HCT116 (cell line): ENCODE results near the gene NUMA1. TPM values are rescaled to one million over a fixed set of nuclear protein-coding genes. Genes with fewer than 3 reads are reported as not detected.

Source experiments
- ATAC-seq: fragments of 200-7000 bp; cut with Tn5 transposase; 2 replicates; pipeline ENCODE4 v1.9.1; 2020; ENCODE audit warnings: mild to moderate bottlenecking, moderate library complexity
- BruUV-seq: library from RNA; stranded (reverse); fragments of 400-500 nt; replicated peaks from 2 replicates; lab custom pipeline; 2021; lab: Mats Ljungman, UMichigan
- CTCF ChIA-PET: fragments of 300-600 bp; sonication (Branson Sonifier 250); formaldehyde crosslinking; loops from one replicate; lab custom pipeline; 2021; ENCODE audit warnings: antibody characterized with exemption; lab: Charles Lee
- POLR2A ChIA-PET: fragments of 300-600, 350-600 bp; sonication (Branson Sonifier 250); formaldehyde crosslinking; loops from one replicate; lab custom pipeline; 2021; ENCODE audit warnings: antibody characterized with exemption; lab: Charles Lee
- RAD21 ChIA-PET, 2 experiments: fragments of 300-600 bp; sonication (Branson Sonifier 250); formaldehyde crosslinking; loops; one replicate each; lab custom pipeline; 2023; ENCODE audit warnings: low total read pairs in 2 of 2; ENCODE audit not compliant: uncharacterized antibody in 2 of 2, unreplicated experiment in 2 of 2, low non-redundant PET in 1 of 2; lab: Charles Lee
- DNase-seq: peaks from one replicate; pipeline ENCODE4 v3.0.0-alpha.2; 2010; ENCODE audit warnings: low read depth, low spot score
- H2AFZ ChIP-seq: fragments of 200-600 bp; shearing (Covaris generic), sonication (generic); 2 replicates; pipeline ENCODE4 v1.6.1; 2017; ENCODE audit warnings: low read depth, mixed run types, mixed read lengths, antibody characterized with exemption, low read length; ENCODE audit not compliant: poor library complexity, severe bottlenecking
- H3K27ac ChIP-seq: 2 replicates; pipeline ENCODE4 v1.5.1; 2012; ENCODE audit warnings: low read depth, low read length
- H3K27me3 ChIP-seq: fragments of 200-600 bp; sonication (generic); 2 replicates; pipeline ENCODE4 v1.6.1; 2016; ENCODE audit warnings: mixed run types, low read length, mixed read lengths; ENCODE audit not compliant: insufficient read depth
- H3K36me3 ChIP-seq, 2 experiments: fragments of 200-500 bp in 1 of 2; fragments of 200-600 bp in 1 of 2; sonication (Bioruptor generic) in 1 of 2; sonication (generic) in 1 of 2; 2 replicates each; pipeline versions ENCODE4 v1.5.1 to v1.6.1; 2014 to 2016; ENCODE audit warnings: low read length in 2 of 2, inconsistent platforms in 1 of 2, mixed read lengths in 1 of 2, mixed run types in 1 of 2; ENCODE audit not compliant: insufficient read depth in 2 of 2, control insufficient read depth in 1 of 2
- H3K4me1 ChIP-seq, 2 experiments: fragments of 200-600 bp in 1 of 2; sonication (generic) in 1 of 2; 2 replicates each; pipeline versions ENCODE4 v1.5.1 to v1.6.1; 2012 to 2017; ENCODE audit warnings: low read length in 2 of 2, inconsistent platforms in 1 of 2, mild to moderate bottlenecking in 1 of 2, mixed read lengths in 1 of 2, mixed run types in 1 of 2, moderate library complexity in 1 of 2; ENCODE audit not compliant: insufficient read depth in 2 of 2, control insufficient read depth in 1 of 2
- H3K4me2 ChIP-seq: fragments of 200-600 bp; sonication (generic); 2 replicates; pipeline ENCODE4 v1.6.1; 2017; ENCODE audit warnings: mixed run types, low read length, mixed read lengths
- H3K4me3 ChIP-seq, 2 experiments: fragments of 200-600 bp in 1 of 2; sonication (generic) in 1 of 2; replicated peaks in 1 of 2; 2 replicates each; pipeline ENCODE4 v1.5.1; 2011 to 2016; ENCODE audit warnings: low read length in 2 of 2, control low read depth in 1 of 2, low read depth in 1 of 2, mild to moderate bottlenecking in 1 of 2, mixed read lengths in 1 of 2, mixed run types in 1 of 2
- H3K79me2 ChIP-seq: fragments of 200-600 bp; sonication (generic); 2 replicates; pipeline ENCODE4 v1.6.1; 2017; ENCODE audit warnings: mild to moderate bottlenecking, mixed run types, low read length, moderate library complexity, mixed read lengths; ENCODE audit not compliant: insufficient read depth
- H3K9ac ChIP-seq: fragments of 200-600 bp; sonication (generic); 2 replicates; pipeline ENCODE4 v1.6.1; 2016; ENCODE audit warnings: low read length, mixed read lengths
- H3K9me2 ChIP-seq: fragments of 200-600 bp; sonication (generic), shearing (Covaris generic); 2 replicates; pipeline ENCODE4 v1.6.1; 2017; ENCODE audit warnings: mixed run types, mild to moderate bottlenecking, moderate library complexity; ENCODE audit not compliant: insufficient read depth
- H3K9me3 ChIP-seq, 2 experiments: fragments of 200-500 bp in 1 of 2; fragments of 200-600 bp in 1 of 2; sonication (Bioruptor generic) in 1 of 2; sonication (generic) in 1 of 2; 2 replicates each; pipeline ENCODE4 v1.6.1; 2014 to 2017; ENCODE audit warnings: low read length in 2 of 2, mixed read lengths in 2 of 2, inconsistent platforms in 1 of 2, low read depth in 1 of 2, mild to moderate bottlenecking in 1 of 2, mixed run types in 1 of 2, moderate library complexity in 1 of 2; ENCODE audit not compliant: control insufficient read depth in 1 of 2, insufficient read depth in 1 of 2
- H4K20me1 ChIP-seq: fragments of 200-600 bp; sonication (generic), shearing (Covaris generic); 2 replicates; pipeline ENCODE4 v1.6.1; 2017; ENCODE audit warnings: mixed run types, mild to moderate bottlenecking, moderate library complexity; ENCODE audit not compliant: insufficient read depth
- CBX3 ChIP-seq: IDR thresholded peaks from 2 replicates; pipeline ENCODE4 v1.6.1; 2012; ENCODE audit warnings: low read depth
- ELF1 ChIP-seq: IDR thresholded peaks from 2 replicates; pipeline ENCODE4 v1.6.1; 2012; ENCODE audit warnings: low read depth, borderline replicate concordance
- EZH2 ChIP-seq: fragments of 200-600 bp; sonication (generic); IDR thresholded peaks from 2 replicates; pipeline ENCODE4 v1.6.1; 2017; ENCODE audit warnings: antibody characterized with exemption, mixed run types
- POLR2A ChIP-seq: IDR thresholded peaks from 2 replicates; pipeline ENCODE4 v1.7.0; 2011; ENCODE audit warnings: borderline replicate concordance; ENCODE audit not compliant: insufficient read depth, insufficient read length; ENCODE audit errors: extremely low read depth
- POLR2AphosphoS5 ChIP-seq: IDR thresholded peaks from 2 replicates; pipeline ENCODE4 v1.6.1; 2011; ENCODE audit warnings: mild to moderate bottlenecking, low read depth, low read length, moderate library complexity
- SIN3A ChIP-seq: IDR thresholded peaks from 2 replicates; pipeline ENCODE4 v1.6.1; 2012; ENCODE audit warnings: low read depth
- SRF ChIP-seq: IDR thresholded peaks from 2 replicates; pipeline ENCODE4 v1.6.1; 2012; ENCODE audit warnings: low read depth
- YY1 ChIP-seq: IDR thresholded peaks from 2 replicates; pipeline ENCODE4 v1.6.1; 2011; ENCODE audit warnings: low read length, low read depth, moderate library complexity, mild to moderate bottlenecking; ENCODE audit not compliant: insufficient replicate concordance; ENCODE audit errors: extremely low read depth
- ZFX ChIP-seq: fragments of 450-650 bp; IDR thresholded peaks from 2 replicates; pipeline ENCODE4 v1.6.1; 2017
- ZNF274 ChIP-seq: fragments of 200-500 bp; sonication (Bioruptor generic); IDR thresholded peaks from 2 replicates; pipeline ENCODE4 v1.6.1; 2014; ENCODE audit warnings: mild to moderate bottlenecking, low read depth, low read length, inconsistent platforms
- intact Hi-C: fragments of 100-400 bp; cut with micrococcal nuclease; formaldehyde crosslinking; loops from 2 replicates; pipeline ENCODE4 v1.10.0; 2022
- total RNA-seq: library from RNA; stranded (reverse); gene quantifications from one replicate; pipeline ENCODE4 v1.2.1, GENCODE V29; 2021; ENCODE audit not compliant: unreplicated experiment
- TF ChIP-seq, protein P1 (sequence below): IDR thresholded peaks from 2 replicates; pipeline ENCODE4 v1.6.1; 2012; ENCODE audit warnings: low read depth
- TF ChIP-seq, protein P2 (sequence below), 3 experiments: fragments of 200-600 bp in 1 of 3; sonication (generic) in 1 of 3; IDR thresholded peaks in 2 of 3; conservative IDR thresholded peaks in 1 of 3; 2 replicates each; pipeline ENCODE4 v1.5.1; 2012 to 2017; ENCODE audit warnings: low read depth in 2 of 3, low read length in 2 of 3, antibody characterized with exemption in 1 of 3, borderline replicate concordance in 1 of 3, control low read depth in 1 of 3, mild to moderate bottlenecking in 1 of 3, mixed read lengths in 1 of 3, mixed run types in 1 of 3, moderate library complexity in 1 of 3; ENCODE audit not compliant: insufficient read depth in 1 of 3

The NUMA1 gene
- total RNA-seq, 1 experiment from 2014 or later, result 133 TPM

DNA sequence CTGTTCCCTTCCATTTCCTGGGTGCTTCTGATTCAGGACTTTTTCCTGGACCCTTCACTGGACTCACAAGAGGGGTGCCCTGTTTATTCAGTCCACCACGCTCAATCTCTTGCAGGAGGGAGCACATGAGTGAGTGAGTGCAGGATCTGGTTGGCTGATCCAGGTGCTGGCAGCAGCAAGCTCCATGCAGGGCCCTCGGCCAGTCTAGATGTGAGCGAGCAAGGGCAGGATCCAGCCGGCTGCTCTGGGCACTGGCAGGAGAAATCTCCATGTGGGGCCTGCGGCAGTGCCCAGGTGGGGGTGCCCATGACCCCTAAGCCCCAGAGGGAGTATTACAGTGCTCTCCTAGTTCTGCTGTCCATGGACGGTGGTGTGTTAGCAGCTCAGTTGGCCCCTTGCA, 43.7 kb upstream of the NUMA1 start:
- ChIA-PET RAD21 (no interaction called here), CTCF (no interaction called here), POLR2A (no interaction called here)
- Histone ChIP-seq H3K79me2 (no peaks in the 10 kb centered on the region), H3K27me3 (no peaks in the 10 kb centered on the region), H3K27ac (no peak overlapping the region), H3K9me2 (no peaks in the 10 kb centered on the region), H3K9ac (no peak overlapping the region), H2AFZ (no peak overlapping the region), H4K20me1 (no peaks in the 10 kb centered on the region), H3K4me2 (no peak overlapping the region), H3K4me1 (no peaks in the 10 kb centered on the region), H3K4me3 (no peak overlapping the region), H3K36me3 (no peaks in the 10 kb centered on the region), H3K9me3 (peaks cover 9 to 18% of the 10 kb centered on the region in 2 experiments; a peak in 3 of 4 replicates)
- no peak for TF ChIP-seq POLR2AphosphoS5
- TF ChIP-seq SIN3A, result no peak
- TF ChIP-seq ZNF274, result no peak
- TF ChIP-seq SRF, result no peak
- no peak for TF ChIP-seq ELF1
- TF ChIP-seq, protein P1, sequence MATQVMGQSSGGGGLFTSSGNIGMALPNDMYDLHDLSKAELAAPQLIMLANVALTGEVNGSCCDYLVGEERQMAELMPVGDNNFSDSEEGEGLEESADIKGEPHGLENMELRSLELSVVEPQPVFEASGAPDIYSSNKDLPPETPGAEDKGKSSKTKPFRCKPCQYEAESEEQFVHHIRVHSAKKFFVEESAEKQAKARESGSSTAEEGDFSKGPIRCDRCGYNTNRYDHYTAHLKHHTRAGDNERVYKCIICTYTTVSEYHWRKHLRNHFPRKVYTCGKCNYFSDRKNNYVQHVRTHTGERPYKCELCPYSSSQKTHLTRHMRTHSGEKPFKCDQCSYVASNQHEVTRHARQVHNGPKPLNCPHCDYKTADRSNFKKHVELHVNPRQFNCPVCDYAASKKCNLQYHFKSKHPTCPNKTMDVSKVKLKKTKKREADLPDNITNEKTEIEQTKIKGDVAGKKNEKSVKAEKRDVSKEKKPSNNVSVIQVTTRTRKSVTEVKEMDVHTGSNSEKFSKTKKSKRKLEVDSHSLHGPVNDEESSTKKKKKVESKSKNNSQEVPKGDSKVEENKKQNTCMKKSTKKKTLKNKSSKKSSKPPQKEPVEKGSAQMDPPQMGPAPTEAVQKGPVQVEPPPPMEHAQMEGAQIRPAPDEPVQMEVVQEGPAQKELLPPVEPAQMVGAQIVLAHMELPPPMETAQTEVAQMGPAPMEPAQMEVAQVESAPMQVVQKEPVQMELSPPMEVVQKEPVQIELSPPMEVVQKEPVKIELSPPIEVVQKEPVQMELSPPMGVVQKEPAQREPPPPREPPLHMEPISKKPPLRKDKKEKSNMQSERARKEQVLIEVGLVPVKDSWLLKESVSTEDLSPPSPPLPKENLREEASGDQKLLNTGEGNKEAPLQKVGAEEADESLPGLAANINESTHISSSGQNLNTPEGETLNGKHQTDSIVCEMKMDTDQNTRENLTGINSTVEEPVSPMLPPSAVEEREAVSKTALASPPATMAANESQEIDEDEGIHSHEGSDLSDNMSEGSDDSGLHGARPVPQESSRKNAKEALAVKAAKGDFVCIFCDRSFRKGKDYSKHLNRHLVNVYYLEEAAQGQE, result no peak
- no peak for TF ChIP-seq EZH2
- no peak for TF ChIP-seq POLR2A
- TF ChIP-seq CBX3, result no peak
- no peak for TF ChIP-seq YY1
- TF ChIP-seq, protein P2, sequence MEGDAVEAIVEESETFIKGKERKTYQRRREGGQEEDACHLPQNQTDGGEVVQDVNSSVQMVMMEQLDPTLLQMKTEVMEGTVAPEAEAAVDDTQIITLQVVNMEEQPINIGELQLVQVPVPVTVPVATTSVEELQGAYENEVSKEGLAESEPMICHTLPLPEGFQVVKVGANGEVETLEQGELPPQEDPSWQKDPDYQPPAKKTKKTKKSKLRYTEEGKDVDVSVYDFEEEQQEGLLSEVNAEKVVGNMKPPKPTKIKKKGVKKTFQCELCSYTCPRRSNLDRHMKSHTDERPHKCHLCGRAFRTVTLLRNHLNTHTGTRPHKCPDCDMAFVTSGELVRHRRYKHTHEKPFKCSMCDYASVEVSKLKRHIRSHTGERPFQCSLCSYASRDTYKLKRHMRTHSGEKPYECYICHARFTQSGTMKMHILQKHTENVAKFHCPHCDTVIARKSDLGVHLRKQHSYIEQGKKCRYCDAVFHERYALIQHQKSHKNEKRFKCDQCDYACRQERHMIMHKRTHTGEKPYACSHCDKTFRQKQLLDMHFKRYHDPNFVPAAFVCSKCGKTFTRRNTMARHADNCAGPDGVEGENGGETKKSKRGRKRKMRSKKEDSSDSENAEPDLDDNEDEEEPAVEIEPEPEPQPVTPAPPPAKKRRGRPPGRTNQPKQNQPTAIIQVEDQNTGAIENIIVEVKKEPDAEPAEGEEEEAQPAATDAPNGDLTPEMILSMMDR (IDR thresholded peaks at IDR 0.05 in 2 of 3, conservative IDR thresholded peaks at IDR 0.05 in 1 of 3; ENCODE audit: borderline replicate concordance in 1 of 3, insufficient read depth in 1 of 3, low read depth in 2 of 3, low read length in 2 of 3), result no peak
- no peak for TF ChIP-seq ZFX
- no peak for ATAC-seq
- intact Hi-C loops, result no loop called here
- DNase-seq, result no peak
- BruUV-seq, result no TSS peak
